Measurements from ENCODE around the gene EARS2. TPM values are rescaled to one million over a fixed set of nuclear protein-coding genes. Genes with fewer than 3 reads are reported as not detected.

The EARS2 gene
- total RNA-seq, 1 experiment from 2014 or later: 32.4 TPM

- Mint-ChIP-seq H3K4me3 (ENCODE audit: unreplicated experiment) (peak overlapping the region; percentile 88), H3K4me1 (ENCODE audit: low read depth, unreplicated experiment) (peaks cover 43% of the 10 kb centered on the region), H3K27ac (ENCODE audit: unreplicated experiment) (peak overlapping the region; percentile 73), H3K9me3 (ENCODE audit: unreplicated experiment) (peaks cover 6% of the 10 kb centered on the region), H3K36me3 (ENCODE audit: insufficient read depth, unreplicated experiment) (peaks cover 41% of the 10 kb centered on the region), H3K27me3 (ENCODE audit: insufficient read depth, unreplicated experiment) (no peaks in the 10 kb centered on the region)
- DNase-seq: no peak
- Histone ChIP-seq H3K9me3 (no peaks in the 10 kb centered on the region), H3K27me3 (replicated peaks; ENCODE audit: control insufficient read depth, insufficient read depth, low read length) (no peaks in the 10 kb centered on the region), H3K4me1 (peaks cover 5% of the 10 kb centered on the region), H3K4me3 (ENCODE audit: low read depth, low read length) (peak overlapping the region; percentile 76), H3K36me3 (ENCODE audit: control insufficient read depth, insufficient read depth, low read length) (no peaks in the 10 kb centered on the region)
- ChIA-PET CTCF (no interaction called here), POLR2A (interaction anchor here (1.5 kb wide), 1 partner anchor 13 kb away, joined by 5 read pairs; no protein-coding TSS in a partner anchor)
- intact Hi-C loops (cut with micrococcal nuclease; ENCODE audit: unreplicated experiment): no loop called here
- no TSS peak for BruUV-seq (replicated peaks)
- no peak for TF ChIP-seq CTCF (IDR thresholded peaks at IDR 0.05; ENCODE audit: insufficient read depth in 1 of 2, low read depth in 1 of 2, low read length in 1 of 2, severe bottlenecking in 1 of 2, unreplicated experiment in 1 of 2)
These were observed 47.4 kb downstream of the EARS2 start for GRCh38 chr16:23509782-23510163.

GRCh38 chr16:23509441-23509754, 47.8 kb downstream of the EARS2 start:
- Mint-ChIP-seq H3K27me3 (ENCODE audit: insufficient read depth, unreplicated experiment) (no peaks in the 10 kb centered on the region), H3K4me3 (ENCODE audit: unreplicated experiment) (peak overlapping the region; percentile 88), H3K4me1 (ENCODE audit: low read depth, unreplicated experiment) (peaks cover 43% of the 10 kb centered on the region), H3K27ac (ENCODE audit: unreplicated experiment) (peak overlapping the region; percentile 73), H3K36me3 (ENCODE audit: insufficient read depth, unreplicated experiment) (peaks cover 38% of the 10 kb centered on the region), H3K9me3 (ENCODE audit: unreplicated experiment) (peaks cover 6% of the 10 kb centered on the region)
- no peaks in the 10 kb centered on the region for H3K27me3 ChIP-seq (replicated peaks; ENCODE audit: control insufficient read depth, insufficient read depth, low read length)
- H3K4me3 ChIP-seq (ENCODE audit: low read depth, low read length): peak overlapping the region; percentile 76
- CTCF ChIA-PET: no interaction called here
- TF ChIP-seq CTCF (IDR thresholded peaks at IDR 0.05; ENCODE audit: insufficient read depth in 1 of 2, low read depth in 1 of 2, low read length in 1 of 2, severe bottlenecking in 1 of 2, unreplicated experiment in 1 of 2): no peak
- TSS peak; percentile 68 for BruUV-seq (replicated peaks)
- no peak for DNase-seq
- H3K4me1 ChIP-seq: peaks cover 9% of the 10 kb centered on the region
- H3K9me3 ChIP-seq: no peaks in the 10 kb centered on the region
- H3K36me3 ChIP-seq (ENCODE audit: control insufficient read depth, insufficient read depth, low read length): no peaks in the 10 kb centered on the region
- POLR2A ChIA-PET: interaction anchor here (1.5 kb wide), 1 partner anchor 12 kb away, joined by 5 read pairs; no protein-coding TSS in a partner anchor
- intact Hi-C loops (cut with micrococcal nuclease; ENCODE audit: unreplicated experiment): no loop called here

GRCh38 chr16:23508589-23509440, 48.3 kb downstream of the EARS2 start:
- peak overlapping the region; percentile 76 for H3K4me3 ChIP-seq (ENCODE audit: low read depth, low read length)
- no peaks in the 10 kb centered on the region for H3K27me3 Mint-ChIP-seq (ENCODE audit: insufficient read depth, unreplicated experiment)
- peaks cover 43% of the 10 kb centered on the region for H3K4me1 Mint-ChIP-seq (ENCODE audit: low read depth, unreplicated experiment)
- no peaks in the 10 kb centered on the region for H3K27me3 ChIP-seq (replicated peaks; ENCODE audit: control insufficient read depth, insufficient read depth, low read length)
- peaks cover 38% of the 10 kb centered on the region for H3K36me3 Mint-ChIP-seq (ENCODE audit: insufficient read depth, unreplicated experiment)
- peak overlapping the region; percentile 73 for H3K27ac Mint-ChIP-seq (ENCODE audit: unreplicated experiment)
- intact Hi-C loops (cut with micrococcal nuclease; ENCODE audit: unreplicated experiment): no loop called here
- H3K4me1 ChIP-seq: peaks cover 15% of the 10 kb centered on the region
- ChIA-PET POLR2A (interaction anchor here (1.7 kb wide), 1 partner anchor 49 kb away, joined by 6 read pairs; the partner anchor contains the start of genes EARS2 and UBFD1), CTCF (no interaction called here)
- no peak for DNase-seq
- no peaks in the 10 kb centered on the region for H3K36me3 ChIP-seq (ENCODE audit: control insufficient read depth, insufficient read depth, low read length)
- peaks cover 6% of the 10 kb centered on the region for H3K9me3 Mint-ChIP-seq (ENCODE audit: unreplicated experiment)
- H3K4me3 Mint-ChIP-seq (ENCODE audit: unreplicated experiment): peak overlapping the region; percentile 88
- BruUV-seq (replicated peaks): no TSS peak
- H3K9me3 ChIP-seq: no peaks in the 10 kb centered on the region
- TF ChIP-seq CTCF (IDR thresholded peaks at IDR 0.05; ENCODE audit: insufficient read depth in 1 of 2, low read depth in 1 of 2, low read length in 1 of 2, severe bottlenecking in 1 of 2, unreplicated experiment in 1 of 2): no peak

Data from Caco-2 (cell line).